ENCODE measurements around the gene FSTL4.

Gene FSTL4

DNA sequence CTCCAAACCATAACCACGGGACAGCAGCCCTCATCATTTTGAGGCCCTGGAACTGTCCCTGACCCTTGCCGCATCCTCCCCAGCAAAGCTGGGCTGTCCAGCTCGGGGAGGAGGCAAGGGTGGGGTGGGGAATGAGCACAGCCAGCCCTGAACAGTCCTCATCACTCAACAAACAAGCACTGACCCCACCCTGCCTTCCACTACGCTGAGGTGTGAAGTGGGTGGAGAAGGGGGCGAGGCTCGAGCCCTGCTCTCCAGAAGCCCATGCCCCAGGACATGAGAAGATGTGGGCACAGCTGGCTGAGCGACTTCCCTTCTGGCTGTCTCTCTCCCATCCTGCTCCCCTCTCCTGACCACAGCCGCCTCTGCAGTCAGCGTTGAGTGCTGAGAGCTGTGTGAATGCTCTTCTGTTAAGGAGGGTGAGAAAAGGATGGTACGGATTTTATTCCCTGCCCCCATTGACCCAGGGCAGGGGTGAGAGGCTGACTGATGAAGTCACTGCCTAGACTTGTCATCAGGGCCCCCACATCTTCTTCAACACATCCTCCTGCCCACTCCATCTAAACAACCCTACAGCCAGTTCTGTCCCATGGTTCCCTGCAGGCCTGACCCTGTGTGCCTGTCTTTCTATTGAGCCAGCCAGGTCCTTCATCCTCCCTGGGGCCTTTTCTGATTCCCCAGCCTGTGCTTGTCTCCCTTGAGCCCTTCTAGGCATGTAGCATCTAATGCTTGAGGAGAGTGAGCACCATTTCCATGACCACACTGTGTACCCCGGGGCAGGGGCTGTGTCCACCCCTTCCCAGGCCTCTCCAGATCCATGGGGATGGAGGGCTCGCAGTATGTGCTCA lies 276.0 kb downstream of the FSTL4 start:
- no peak for DNase-seq

GRCh38 chr5:133334796-133335639 lies 277.3 kb downstream of the FSTL4 start:
- DNase-seq = no peak

DNA sequence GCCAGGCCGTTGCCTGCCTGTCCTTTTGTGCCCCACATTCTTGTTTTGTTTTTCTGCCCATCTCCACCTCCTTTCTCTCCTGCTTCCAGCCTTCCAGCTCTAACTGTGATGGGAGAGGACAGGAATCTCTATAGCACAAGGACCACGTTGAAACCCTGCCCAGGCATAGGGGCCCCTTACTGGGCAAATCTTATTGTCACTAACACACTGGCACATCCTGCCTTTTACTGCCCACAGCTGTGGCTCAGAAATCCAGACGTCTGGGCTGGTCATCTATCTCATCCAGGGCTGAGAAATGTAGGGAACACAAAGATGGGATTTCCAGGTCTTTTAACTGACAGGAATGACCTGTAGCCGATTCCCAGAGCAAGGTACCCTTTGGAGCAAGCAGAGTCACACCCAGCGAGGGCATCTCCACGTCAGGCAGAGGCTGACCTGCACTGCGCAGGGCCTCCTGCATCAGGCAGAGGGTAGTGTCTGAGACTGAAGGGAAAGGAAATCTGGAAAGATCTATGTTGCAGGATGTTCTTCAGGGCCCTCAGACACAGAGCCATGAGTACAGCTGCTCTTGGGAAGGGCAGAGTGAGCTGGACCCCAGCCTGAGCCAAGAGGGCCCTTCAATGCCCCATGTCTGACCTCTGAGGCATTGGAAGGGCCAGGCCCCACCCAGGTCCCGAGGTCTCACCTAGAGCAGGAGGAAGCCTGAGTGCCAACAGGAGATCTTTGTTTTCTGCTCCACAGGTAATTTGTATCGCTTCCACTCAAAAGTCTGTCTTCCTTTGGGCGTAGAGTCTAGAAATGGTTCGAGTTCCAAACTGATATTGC lies 278.8 kb downstream of the FSTL4 start:
- no peak for DNase-seq

DNA sequence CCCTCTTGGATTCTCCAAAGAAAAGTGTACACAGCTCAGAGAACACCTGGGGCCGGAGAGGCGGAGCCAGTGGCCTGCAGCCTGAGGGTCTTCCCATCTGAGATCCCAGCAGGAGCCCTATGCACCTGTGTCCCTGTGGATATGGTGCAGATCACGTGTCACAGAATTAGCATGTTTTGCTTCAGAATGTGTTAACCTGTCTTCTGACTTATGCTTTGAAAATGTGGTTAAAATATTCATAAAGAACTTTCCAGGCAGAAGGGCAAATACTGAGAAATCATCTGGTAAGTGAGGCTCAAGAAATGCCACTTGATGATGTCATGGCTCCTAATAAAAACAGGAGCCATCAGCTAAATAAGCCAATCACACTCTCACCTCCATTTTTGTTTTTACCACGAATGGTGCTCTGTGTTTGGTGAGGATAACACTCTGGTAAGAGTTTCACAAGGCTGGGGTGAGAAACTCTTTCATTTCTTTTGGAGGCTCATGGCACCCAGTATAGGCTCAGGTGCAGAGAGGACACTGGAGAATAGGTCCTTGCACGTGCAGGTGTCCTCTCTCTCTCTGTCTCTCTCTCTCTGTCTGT lies 279.8 kb downstream of the FSTL4 start:
- no peak for DNase-seq

GRCh38 chr5:133331941-133332340 lies 280.4 kb downstream of the FSTL4 start:
- no peak for DNase-seq

- no peak for DNase-seq
Measured at GRCh38 chr5:133330956-133331355, 281.4 kb downstream of the FSTL4 start.

DNA sequence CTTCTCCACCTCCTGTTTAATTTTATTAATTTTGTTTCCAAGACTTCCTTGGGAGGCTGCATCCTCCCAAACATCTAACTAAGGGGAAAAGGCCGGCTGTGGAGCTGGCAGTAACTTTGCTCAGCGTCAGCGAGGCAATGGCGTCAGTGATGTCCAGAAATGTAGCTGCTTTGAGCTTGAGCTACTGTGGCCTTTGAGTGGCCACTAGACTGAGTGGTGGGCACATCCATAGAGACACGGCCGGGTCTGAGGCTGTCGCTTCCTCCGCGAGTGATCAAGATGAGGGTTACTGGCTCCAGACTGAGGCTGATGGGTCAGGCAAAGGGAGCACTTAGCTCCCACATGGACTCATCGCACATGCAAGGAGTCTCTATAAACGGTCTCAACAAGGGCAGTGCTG lies 283.5 kb downstream of the FSTL4 start:
- no peak for DNase-seq

DNA sequence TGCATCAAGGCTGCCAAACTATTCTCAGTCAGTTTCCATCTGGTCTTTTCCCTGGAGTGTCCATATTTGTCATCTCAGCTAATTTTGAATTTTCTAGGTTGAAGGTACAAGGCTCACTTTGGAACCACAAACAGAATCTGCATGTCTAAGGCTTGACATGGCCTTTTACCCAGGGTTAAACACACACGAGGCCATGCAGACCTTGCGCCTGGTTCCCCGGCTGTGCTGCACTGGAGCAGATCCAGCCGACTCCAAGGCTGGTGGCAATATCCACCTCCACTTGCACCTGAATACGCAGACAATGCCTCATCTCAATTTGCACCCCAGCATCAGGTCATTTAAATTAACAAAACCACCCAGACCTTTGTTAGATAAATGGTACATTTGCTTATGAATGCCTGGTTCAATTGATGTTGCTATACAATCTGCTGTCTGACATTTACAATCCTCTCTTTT lies 284.4 kb downstream of the FSTL4 start:
- no peak for DNase-seq

GRCh38 chr5:133326361-133326760 lies 286.0 kb downstream of the FSTL4 start:
- no peak for DNase-seq

DNA sequence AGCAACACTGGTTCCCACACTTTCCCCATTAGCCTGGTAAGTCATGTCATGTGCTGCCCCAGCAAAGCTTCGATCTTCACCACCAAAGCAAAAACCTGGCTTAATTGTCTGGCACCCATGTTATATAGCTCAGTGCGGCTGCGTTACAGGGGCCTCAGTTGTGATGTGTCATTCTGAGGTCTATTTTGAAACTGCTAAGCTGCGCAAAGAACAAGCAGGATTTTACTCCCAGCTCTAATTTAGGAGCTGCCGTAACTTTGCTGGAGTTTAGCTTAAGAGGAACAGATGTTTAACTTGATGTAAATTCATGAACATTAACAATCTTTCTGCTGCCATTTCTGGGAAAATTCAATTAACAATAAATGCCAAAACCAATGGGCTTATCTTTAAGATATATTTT lies 286.5 kb downstream of the FSTL4 start:
- no peak for DNase-seq

- DNase-seq = no peak
Measured at GRCh38 chr5:133324926-133325325, 287.4 kb downstream of the FSTL4 start.

DNA sequence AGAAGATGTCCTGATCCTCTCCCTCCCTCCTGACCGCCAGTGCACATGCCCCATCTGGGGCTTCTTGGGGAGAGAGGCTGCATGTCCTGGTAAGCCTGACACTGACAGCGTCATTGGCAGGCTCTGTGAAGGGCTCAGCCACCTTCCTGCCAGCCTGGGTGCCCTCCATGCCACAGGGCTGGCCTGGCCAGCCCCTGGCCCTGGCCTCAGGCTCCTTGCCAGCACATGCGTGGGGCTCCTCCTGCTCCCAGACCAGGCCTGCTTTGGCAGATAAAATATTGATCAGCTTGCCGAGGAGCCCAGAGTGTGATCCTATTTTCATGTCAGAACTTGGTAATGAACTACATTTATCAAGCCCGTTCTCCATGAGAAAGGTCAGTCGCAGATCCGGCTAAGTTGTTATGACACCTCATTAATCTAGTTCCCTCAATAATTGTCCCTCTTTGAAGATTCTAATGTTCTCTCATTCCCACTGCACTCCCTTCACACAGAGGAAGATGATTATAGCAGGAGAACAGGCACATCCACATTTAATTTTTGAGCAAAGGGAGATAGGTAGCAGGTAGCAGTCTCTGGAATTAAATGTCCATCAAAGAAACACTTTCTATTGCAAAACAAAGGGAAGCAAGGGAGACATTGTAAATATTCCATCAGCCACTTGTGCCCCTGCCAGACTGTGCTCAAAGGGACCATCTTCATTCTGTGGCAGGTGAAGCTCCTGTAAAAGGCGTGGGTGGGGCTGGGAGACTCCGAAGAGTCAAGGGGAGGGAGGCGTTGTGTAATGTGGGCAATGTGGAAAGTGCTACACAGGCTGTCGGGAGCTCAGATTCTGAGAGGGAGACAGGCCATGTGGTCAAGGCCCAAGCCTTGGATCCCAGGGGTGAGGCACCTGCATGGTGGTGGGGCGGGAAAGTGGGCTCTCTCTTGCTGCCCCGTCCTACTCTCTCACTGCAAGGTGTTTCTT lies 288.6 kb downstream of the FSTL4 start:
- no peak for DNase-seq

- no peak for DNase-seq
Measured at GRCh38 chr5:133322743-133323142, 289.6 kb downstream of the FSTL4 start.

- no peak for DNase-seq
Measured at GRCh38 chr5:133321833-133322420, 290.4 kb downstream of the FSTL4 start.

GRCh38 chr5:133321286-133321832 lies 291.0 kb downstream of the FSTL4 start:
- DNase-seq = no peak

- DNase-seq = no peak
Measured at GRCh38 chr5:133319905-133320520, 292.3 kb downstream of the FSTL4 start.

DNA sequence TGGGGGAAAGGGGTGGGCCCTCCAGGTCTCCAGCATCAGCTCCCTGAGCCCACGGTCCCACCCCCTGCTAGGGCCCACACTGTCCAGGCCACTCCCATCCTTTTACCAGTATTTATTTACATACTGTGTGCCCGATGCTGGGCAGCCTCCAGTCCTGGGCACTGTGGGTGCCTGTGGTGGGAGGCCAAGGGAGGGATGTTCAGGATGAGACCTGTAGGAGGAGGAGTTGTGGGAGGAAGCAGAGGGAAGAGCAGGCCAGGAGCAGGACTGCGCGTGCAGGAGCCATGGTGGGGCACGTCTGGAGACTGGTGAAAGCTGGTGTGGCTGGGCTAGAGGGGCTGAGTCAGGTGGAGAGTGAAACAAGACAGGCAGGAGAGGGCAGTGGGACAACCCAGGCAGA lies 293.1 kb downstream of the FSTL4 start:
- DNase-seq = no peak

DNA sequence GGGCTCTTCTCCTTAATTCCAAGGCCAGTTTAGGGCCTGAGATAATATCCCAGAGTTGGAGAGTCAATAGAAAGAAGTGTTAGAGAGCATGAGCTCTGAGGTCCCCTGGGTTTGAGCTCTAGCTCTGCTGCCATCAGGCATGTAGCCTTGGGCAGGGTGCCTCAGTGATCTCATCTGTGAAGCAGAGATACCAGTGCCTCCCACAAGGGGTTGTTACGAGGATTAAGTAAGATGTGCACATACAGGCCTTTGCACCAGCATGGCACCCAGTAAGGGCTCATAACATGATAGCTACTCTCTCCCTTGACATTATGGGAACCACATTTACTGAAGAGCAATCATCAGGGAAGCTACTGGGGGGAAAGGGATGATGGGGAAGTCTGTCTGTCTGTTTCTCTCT lies 294.8 kb downstream of the FSTL4 start:
- no peak for DNase-seq

DNA sequence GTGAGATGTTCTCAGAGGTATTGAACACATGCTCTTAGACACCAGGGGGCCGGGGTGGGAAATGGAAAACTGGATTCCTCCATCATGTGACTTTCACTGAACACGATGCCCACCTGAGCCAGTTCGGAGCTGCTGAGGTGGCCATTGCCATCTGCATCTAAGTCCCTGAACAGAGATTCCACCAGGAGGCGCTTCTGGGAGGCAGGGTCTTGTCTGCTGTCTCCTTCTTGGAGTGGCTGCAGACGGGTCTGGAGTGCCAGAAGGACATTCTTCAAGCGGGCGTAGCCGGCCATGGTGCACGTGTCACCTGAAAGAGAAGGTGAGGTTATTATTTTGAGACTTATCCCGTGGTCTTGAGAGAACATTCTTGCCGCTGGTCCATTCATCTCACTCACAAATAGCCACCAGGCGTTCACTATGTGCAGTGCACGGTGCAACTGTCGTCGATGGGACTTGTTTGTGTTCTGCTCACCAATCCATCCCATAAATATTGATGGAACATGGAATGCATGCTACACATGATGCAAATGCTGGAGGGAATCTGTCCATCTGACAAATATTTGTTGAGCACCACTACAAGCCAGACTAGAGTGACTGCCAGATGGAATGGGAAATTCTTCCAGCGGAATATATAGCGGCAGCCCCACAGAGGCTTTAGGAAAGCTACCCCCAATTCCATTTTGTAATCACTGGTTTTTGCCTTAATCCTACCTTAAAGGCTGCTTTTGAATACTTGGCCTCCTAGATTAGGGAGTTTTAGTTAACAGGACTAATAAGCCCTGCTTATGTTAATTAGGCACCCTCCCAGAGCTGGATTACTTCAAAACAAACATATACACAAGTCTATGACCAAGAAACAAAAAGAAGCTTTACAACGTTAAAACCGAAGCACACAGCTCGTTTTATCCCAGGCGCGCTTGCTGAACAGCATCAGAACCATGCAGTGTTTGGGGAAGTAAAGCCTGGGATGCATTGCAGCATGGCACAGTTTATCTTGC lies 295.7 kb downstream of the FSTL4 start:
- no peak for DNase-seq
